Osteocyte (in vitro differentiated cells): Measurements from ENCODE around the gene PALM3. TPM values are rescaled to one million over a fixed set of nuclear protein-coding genes. Genes with fewer than 3 reads are reported as not detected.
"Not testable (repeated sequence)": the region's sequence is repeated elsewhere in the genome, so short reads cannot be mapped to it uniquely, and the experiment has no call there.

ENCODE experiments used
- DNase-seq: peaks from one replicate; pipeline ENCODE4 v3.0.0; 2021; ENCODE audit warnings: mixed read lengths; ENCODE audit not compliant: unreplicated experiment; ENCODE audit errors: extremely low spot score
- H3K27ac Mint-ChIP-seq: one replicate; pipeline ENCODE4 v1.8.0; 2021; ENCODE audit warnings: mild to moderate bottlenecking, mixed read lengths; ENCODE audit not compliant: unreplicated experiment
- H3K27me3 Mint-ChIP-seq: one replicate; pipeline ENCODE4 v1.8.0; 2021; ENCODE audit warnings: mixed read lengths; ENCODE audit not compliant: unreplicated experiment
- H3K36me3 Mint-ChIP-seq: one replicate; pipeline ENCODE4 v1.8.0; 2021; ENCODE audit warnings: mixed read lengths; ENCODE audit not compliant: unreplicated experiment
- H3K4me1 Mint-ChIP-seq: one replicate; pipeline ENCODE4 v1.8.0; 2021; ENCODE audit warnings: mixed read lengths; ENCODE audit not compliant: unreplicated experiment
- H3K4me3 Mint-ChIP-seq: one replicate; pipeline ENCODE4 v1.8.0; 2021; ENCODE audit warnings: mild to moderate bottlenecking, moderate library complexity, mixed read lengths; ENCODE audit not compliant: unreplicated experiment
- H3K9me3 Mint-ChIP-seq: one replicate; pipeline ENCODE4 v1.8.0; 2021; ENCODE audit warnings: mixed read lengths; ENCODE audit not compliant: unreplicated experiment
- total RNA-seq: library from RNA; stranded (reverse); gene quantifications from 2 replicates; pipeline ENCODE4 v1.2.1, GENCODE V29; 2021
- TF ChIP-seq, protein P1 (sequence below): fragments of 200-600 bp; sonication (generic); IDR thresholded peaks from 2 replicates; pipeline ENCODE4 v1.5.0; 2021; ENCODE audit warnings: antibody characterized with exemption, mild to moderate bottlenecking, moderate library complexity

The PALM3 gene
- total RNA-seq, 1 donor from 2014 or later = 0.30 TPM

DNA sequence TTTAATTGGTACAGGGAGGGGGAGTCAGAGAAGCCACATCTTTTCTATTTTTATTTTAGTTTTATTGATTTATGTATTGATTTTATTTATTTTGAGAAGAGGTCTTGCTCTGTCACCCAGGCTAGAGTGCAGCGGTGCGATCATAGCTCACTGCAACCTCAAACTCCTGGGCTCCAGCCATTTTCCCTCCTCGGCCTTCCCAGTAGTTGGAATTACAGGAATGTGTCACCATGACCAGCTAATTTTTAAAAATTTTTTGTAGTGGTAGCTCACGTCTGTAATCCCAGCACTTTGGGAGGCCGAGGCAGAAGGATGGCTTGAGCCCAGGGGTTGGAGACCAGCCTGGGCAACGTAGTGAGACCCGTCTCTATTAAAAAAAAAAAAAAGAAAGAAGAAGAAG is 26.2 kb downstream of the PALM3 start:
- H3K4me1 Mint-ChIP-seq = peaks cover 4% of the 10 kb centered on the region
- H3K4me3 Mint-ChIP-seq = no peak overlapping the region
- DNase-seq = no peak
- no peak overlapping the region for H3K27ac Mint-ChIP-seq
- no peaks in the 10 kb centered on the region for H3K9me3 Mint-ChIP-seq
- H3K36me3 Mint-ChIP-seq = no peaks in the 10 kb centered on the region
- TF ChIP-seq, protein P1, sequence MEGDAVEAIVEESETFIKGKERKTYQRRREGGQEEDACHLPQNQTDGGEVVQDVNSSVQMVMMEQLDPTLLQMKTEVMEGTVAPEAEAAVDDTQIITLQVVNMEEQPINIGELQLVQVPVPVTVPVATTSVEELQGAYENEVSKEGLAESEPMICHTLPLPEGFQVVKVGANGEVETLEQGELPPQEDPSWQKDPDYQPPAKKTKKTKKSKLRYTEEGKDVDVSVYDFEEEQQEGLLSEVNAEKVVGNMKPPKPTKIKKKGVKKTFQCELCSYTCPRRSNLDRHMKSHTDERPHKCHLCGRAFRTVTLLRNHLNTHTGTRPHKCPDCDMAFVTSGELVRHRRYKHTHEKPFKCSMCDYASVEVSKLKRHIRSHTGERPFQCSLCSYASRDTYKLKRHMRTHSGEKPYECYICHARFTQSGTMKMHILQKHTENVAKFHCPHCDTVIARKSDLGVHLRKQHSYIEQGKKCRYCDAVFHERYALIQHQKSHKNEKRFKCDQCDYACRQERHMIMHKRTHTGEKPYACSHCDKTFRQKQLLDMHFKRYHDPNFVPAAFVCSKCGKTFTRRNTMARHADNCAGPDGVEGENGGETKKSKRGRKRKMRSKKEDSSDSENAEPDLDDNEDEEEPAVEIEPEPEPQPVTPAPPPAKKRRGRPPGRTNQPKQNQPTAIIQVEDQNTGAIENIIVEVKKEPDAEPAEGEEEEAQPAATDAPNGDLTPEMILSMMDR = no peak
- H3K27me3 Mint-ChIP-seq = no peaks in the 10 kb centered on the region

DNA sequence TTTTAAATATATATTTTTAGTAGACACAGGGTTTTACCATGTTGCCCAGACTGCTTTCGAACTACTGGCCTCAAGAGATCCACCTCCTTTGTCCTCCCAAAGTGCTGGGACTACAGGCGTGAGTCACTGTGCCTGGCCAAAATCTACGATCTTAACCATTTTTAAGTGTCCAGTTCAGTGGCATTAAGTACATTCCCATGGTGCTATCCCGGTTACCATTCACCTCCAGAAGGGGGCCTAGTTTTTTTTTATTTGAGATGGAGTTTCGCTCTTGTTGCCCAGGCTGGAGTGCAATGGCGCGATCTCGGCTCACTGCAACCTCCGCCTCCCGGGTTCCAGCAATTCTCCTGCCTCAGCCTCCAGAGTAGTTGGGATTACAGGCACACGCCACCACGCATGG is 26.7 kb downstream of the PALM3 start:
- DNase-seq, H3K36me3 Mint-ChIP-seq, H3K4me3 Mint-ChIP-seq, H3K27ac Mint-ChIP-seq, H3K4me1 Mint-ChIP-seq, H3K9me3 Mint-ChIP-seq, H3K27me3 Mint-ChIP-seq: not testable (repeated sequence)
- TF ChIP-seq, protein P1 = peak; percentile 16

DNA sequence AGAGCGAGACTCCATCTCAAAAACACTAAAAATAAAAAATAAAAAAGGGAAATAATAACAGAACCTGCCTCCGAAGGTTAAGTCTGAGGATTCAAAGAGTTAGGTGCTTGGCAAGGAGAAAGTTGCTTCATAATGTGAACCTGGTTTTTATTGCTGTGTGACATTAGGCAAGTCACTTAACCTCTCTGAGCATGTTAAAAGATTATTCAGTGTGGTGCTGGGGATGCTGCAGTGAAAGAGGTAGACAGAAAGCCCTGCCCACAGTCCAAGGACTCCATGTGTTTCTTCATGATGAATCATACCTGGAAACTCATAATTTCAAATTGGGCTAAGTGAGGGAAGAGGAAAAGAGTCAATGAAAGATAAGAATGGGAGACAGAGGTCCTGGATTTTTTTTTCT is 27.9 kb downstream of the PALM3 start:
- H3K27ac Mint-ChIP-seq = no peak overlapping the region
- DNase-seq = no peak
- TF ChIP-seq, protein P1 = no peak
- H3K36me3 Mint-ChIP-seq = no peaks in the 10 kb centered on the region
- no peak overlapping the region for H3K4me3 Mint-ChIP-seq
- H3K4me1 Mint-ChIP-seq = peaks cover 4% of the 10 kb centered on the region
- no peaks in the 10 kb centered on the region for H3K9me3 Mint-ChIP-seq
- no peaks in the 10 kb centered on the region for H3K27me3 Mint-ChIP-seq

DNA sequence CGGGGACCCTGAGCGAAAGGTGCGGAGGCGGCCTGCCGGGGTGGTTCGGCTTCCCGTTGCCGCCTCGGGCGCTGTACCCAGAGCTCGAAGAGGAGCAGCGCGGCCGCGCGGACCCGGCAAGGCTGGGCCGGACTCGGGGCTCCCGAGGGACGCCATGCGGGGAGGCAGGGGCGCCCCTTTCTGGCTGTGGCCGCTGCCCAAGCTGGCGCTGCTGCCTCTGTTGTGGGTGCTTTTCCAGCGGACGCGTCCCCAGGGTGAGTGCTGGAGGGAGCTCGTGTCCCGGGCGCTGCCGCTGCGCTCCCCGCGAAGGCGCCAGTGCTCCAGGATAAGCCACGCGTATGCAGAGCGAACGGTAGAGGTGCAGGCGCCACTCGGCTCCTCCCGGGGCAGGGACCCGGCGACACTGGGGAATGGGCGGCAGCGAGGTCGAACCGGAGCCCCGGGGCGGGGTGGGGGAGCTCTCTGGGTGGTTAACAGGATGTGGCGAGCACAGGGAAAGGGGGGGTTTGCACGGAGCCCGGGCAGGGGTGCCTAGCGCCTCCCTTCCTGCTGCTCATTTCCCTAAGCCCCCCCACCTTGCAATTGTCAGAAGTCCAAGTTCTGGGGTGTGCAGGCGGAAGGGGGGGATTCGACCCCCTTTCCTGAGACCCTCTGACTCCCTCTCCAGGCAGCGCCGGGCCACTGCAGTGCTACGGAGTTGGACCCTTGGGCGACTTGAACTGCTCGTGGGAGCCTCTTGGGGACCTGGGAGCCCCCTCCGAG is 30.0 kb downstream of the PALM3 start, which contains the start of gene IL27RA:
TSS of gene IL27RA (plus strand) at position 44 of the 762 bp plus-strand sequence. CDS start at position 155, 111 bp downstream.
- TF ChIP-seq, protein P1 = peak; percentile 68
- DNase-seq = no peak
- Mint-ChIP-seq H3K4me3 (peak within 1 kb of the TSS; percentile 77), H3K27ac (no peak within 1 kb of the TSS), H3K27me3 (peaks cover 7% of the 10 kb centered on the region), H3K9me3 (no peaks in the 10 kb centered on the region), H3K36me3 (no peaks in the 10 kb centered on the region), H3K4me1 (peaks cover 4% of the 10 kb centered on the region)

DNA sequence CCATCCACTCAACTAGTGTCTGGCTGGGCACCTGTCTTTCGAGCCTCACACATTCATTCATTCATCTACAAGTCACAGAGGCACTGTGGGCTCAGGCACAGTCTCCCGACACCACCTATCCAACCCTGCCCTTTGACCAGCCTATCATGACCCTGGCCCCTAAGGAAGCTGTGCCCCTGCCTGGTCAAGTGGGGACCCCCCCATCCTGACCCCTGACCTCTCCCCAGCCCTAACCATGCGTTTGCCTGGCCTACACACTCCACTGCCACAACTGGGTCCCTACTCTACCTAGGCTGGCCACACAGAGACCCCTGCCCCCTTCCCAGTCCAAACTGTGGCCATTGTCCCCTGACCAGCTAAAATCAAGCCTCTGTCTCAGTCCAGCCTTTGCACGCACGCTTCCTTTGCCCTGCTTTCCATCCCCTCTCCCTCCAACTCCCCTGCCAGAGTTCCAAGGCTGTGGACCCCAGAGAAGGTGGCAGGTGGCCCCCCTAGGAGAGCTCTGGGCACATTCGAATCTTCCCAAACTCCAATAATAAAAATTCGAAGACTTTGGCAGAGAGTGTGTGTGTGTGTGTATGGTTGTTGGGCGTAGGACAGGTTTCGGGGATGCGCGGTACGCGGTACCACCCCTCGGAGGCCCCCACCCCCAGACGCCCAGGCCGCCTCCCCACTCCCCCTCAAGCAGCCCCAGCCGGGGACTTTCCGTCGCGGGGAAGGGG is 30.7 kb downstream of the PALM3 start:
- Mint-ChIP-seq H3K4me1 (peaks cover 4% of the 10 kb centered on the region), H3K36me3 (no peaks in the 10 kb centered on the region), H3K9me3 (no peaks in the 10 kb centered on the region), H3K4me3 (peak overlapping the region; percentile 67), H3K27me3 (peaks cover 7% of the 10 kb centered on the region), H3K27ac (no peak overlapping the region)
- TF ChIP-seq, protein P1 = no peak
- no peak for DNase-seq
